H1 (cell line): ENCODE results near the gene SPACDR. TPM values are rescaled to one million over a fixed set of nuclear protein-coding genes. Genes with fewer than 3 reads are reported as not detected.

Experiments
- CTCF ChIA-PET: fragments of 300-600 bp; sonication (Branson Sonifier 250); formaldehyde crosslinking; loops from one replicate; lab custom pipeline; 2021; ENCODE audit not compliant: partially characterized antibody; lab: Charles Lee
- POLR2A ChIA-PET: fragments of 300-600 bp; sonication (Branson Sonifier 250); formaldehyde crosslinking; loops from one replicate; lab custom pipeline; 2021; ENCODE audit warnings: inconsistent platforms; ENCODE audit not compliant: partially characterized antibody; lab: Charles Lee
- DNase-seq, 2 experiments: peaks; one replicate each; pipeline versions ENCODE4 v3.0.0 to v3.0.0-alpha.2; 2010 to 2022; ENCODE audit warnings: low spot score in 2 of 2, low read depth in 1 of 2, mixed read lengths in 1 of 2
- FAIRE-seq: peaks from 2 replicates; lab custom pipeline; 2011; peaks lifted over from hg19 to GRCh38; lab: Jason Lieb, UNC
- H2AFZ ChIP-seq: 2 replicates; pipeline ENCODE4 v1.8.1; 2012; ENCODE audit warnings: low read length, inconsistent platforms
- H2AK5ac ChIP-seq: 2 replicates; pipeline ENCODE4 v1.6.1; 2013; ENCODE audit warnings: low read depth, low read length
- H2BK120ac ChIP-seq: replicated peaks from 2 replicates; pipeline ENCODE3; 2013; ENCODE audit warnings: low read depth, low read length, inconsistent platforms
- H2BK12ac ChIP-seq: 2 replicates; pipeline ENCODE4 v1.6.1; 2013; ENCODE audit warnings: low read depth, low read length
- H2BK15ac ChIP-seq: 2 replicates; pipeline ENCODE4 v1.6.1; 2013; ENCODE audit warnings: low read length
- H2BK20ac ChIP-seq: 2 replicates; pipeline ENCODE4 v1.6.1; 2013; ENCODE audit warnings: low read length
- H2BK5ac ChIP-seq: 2 replicates; pipeline ENCODE4 v1.6.1; 2013; ENCODE audit warnings: low read depth, low read length
- H3K14ac ChIP-seq: 2 replicates; pipeline ENCODE4 v1.6.1; 2013; ENCODE audit warnings: inconsistent platforms; ENCODE audit not compliant: insufficient read length
- H3K18ac ChIP-seq: 2 replicates; pipeline ENCODE4 v1.6.1; 2013; ENCODE audit warnings: low read length; ENCODE audit errors: extremely low read depth
- H3K23ac ChIP-seq: 2 replicates; pipeline ENCODE4 v1.6.1; 2013; ENCODE audit warnings: inconsistent platforms; ENCODE audit not compliant: insufficient read length
- H3K23me2 ChIP-seq: 2 replicates; pipeline ENCODE4 v1.6.1; 2013; ENCODE audit warnings: low read depth, low read length
- H3K27ac ChIP-seq: 2 replicates; pipeline ENCODE4 v1.6.1; 2011; ENCODE audit warnings: low read depth, low read length, inconsistent platforms
- H3K27me3 ChIP-seq, 4 experiments: replicated peaks in 1 of 4; 1 replicate in 1 of 4; 2 replicates in 3 of 4; pipeline versions ENCODE4 v1.6.1 to v1.8.1; 2011 to 2013; ENCODE audit warnings: low read length in 3 of 4, mild to moderate bottlenecking in 3 of 4, inconsistent platforms in 2 of 4, mixed read lengths in 2 of 4, moderate library complexity in 1 of 4; ENCODE audit not compliant: control insufficient read depth in 3 of 4, insufficient read depth in 3 of 4; ENCODE audit errors: extremely low read depth in 1 of 4
- H3K36me3 ChIP-seq, 4 experiments: 2 replicates each; pipeline versions ENCODE4 v1.6.1 to v1.8.1; 2011 to 2013; ENCODE audit warnings: mild to moderate bottlenecking in 4 of 4, low read length in 3 of 4, moderate library complexity in 2 of 4, control low read depth in 1 of 4, inconsistent platforms in 1 of 4; ENCODE audit not compliant: insufficient read depth in 4 of 4, control insufficient read depth in 2 of 4
- H3K4ac ChIP-seq: replicated peaks from 2 replicates; pipeline ENCODE3; 2013; ENCODE audit warnings: low read length, low read depth, mixed read lengths, inconsistent platforms; ENCODE audit not compliant: insufficient read length
- H3K4me1 ChIP-seq, 4 experiments: replicated peaks in 1 of 4; 1 replicate in 1 of 4; 2 replicates in 3 of 4; pipeline versions ENCODE4 v1.6.1 to v1.8.1; 2011 to 2013; ENCODE audit warnings: low read length in 3 of 4, inconsistent platforms in 2 of 4, mixed read lengths in 1 of 4; ENCODE audit not compliant: insufficient read depth in 4 of 4, control insufficient read depth in 3 of 4
- H3K4me2 ChIP-seq, 2 experiments: 2 replicates each; pipeline versions ENCODE4 v1.6.1 to v1.8.1; 2011 to 2013; ENCODE audit warnings: low read depth in 2 of 2, low read length in 2 of 2, control low read depth in 1 of 2, inconsistent platforms in 1 of 2, mild to moderate bottlenecking in 1 of 2; ENCODE audit not compliant: insufficient read depth in 1 of 2
- H3K4me3 ChIP-seq, 4 experiments: fragments of 200-600, 300-600 bp in 1 of 4; sonication (generic), shearing (Covaris generic), sonication (Bioruptor Twin) in 1 of 4; 2 replicates each; pipeline versions ENCODE4 v1.5.1 to v1.8.1; 2011 to 2016; ENCODE audit warnings: low read length in 4 of 4, low read depth in 3 of 4, control low read depth in 2 of 4, inconsistent platforms in 2 of 4, mild to moderate bottlenecking in 2 of 4, mixed read lengths in 1 of 4, moderate library complexity in 1 of 4; ENCODE audit not compliant: insufficient read depth in 2 of 4; ENCODE audit errors: extremely low read depth in 1 of 4
- H3K56ac ChIP-seq: replicated peaks from 2 replicates; pipeline ENCODE3; 2013; ENCODE audit warnings: low read depth, mild to moderate bottlenecking, mixed read lengths, low read length, inconsistent platforms; ENCODE audit not compliant: insufficient read length
- H3K79me1 ChIP-seq: 2 replicates; pipeline ENCODE4 v1.6.1; 2013; ENCODE audit warnings: low read depth, low read length, control low read depth
- H3K79me2 ChIP-seq, 2 experiments: 2 replicates each; pipeline versions ENCODE4 v1.6.1 to v1.8.1; 2012 to 2013; ENCODE audit warnings: low read length in 2 of 2, mild to moderate bottlenecking in 2 of 2, inconsistent platforms in 1 of 2; ENCODE audit not compliant: insufficient read depth in 2 of 2, control insufficient read depth in 1 of 2
- H3K9ac ChIP-seq, 4 experiments: replicated peaks in 1 of 4; 1 replicate in 1 of 4; 2 replicates in 3 of 4; pipeline versions ENCODE4 v1.6.1 to v1.8.1; 2011 to 2013; ENCODE audit warnings: low read depth in 3 of 4, low read length in 3 of 4, control low read depth in 2 of 4, mild to moderate bottlenecking in 2 of 4, moderate library complexity in 2 of 4, inconsistent platforms in 1 of 4; ENCODE audit errors: extremely low read depth in 1 of 4
- H3K9me3 ChIP-seq, 2 experiments: 2 replicates each; pipeline versions ENCODE4 v1.6.1 to v1.8.1; 2012 to 2013; ENCODE audit warnings: mild to moderate bottlenecking in 2 of 2, moderate library complexity in 2 of 2, control low read depth in 1 of 2, inconsistent platforms in 1 of 2, low read depth in 1 of 2, low read length in 1 of 2, mixed read lengths in 1 of 2; ENCODE audit not compliant: insufficient read depth in 2 of 2
- H4K20me1 ChIP-seq, 2 experiments: replicated peaks in 1 of 2; 2 replicates each; pipeline versions ENCODE3 to v1.8.1; 2011 to 2013; ENCODE audit warnings: inconsistent platforms in 2 of 2, low read length in 2 of 2, mild to moderate bottlenecking in 1 of 2; ENCODE audit not compliant: insufficient read depth in 2 of 2, control insufficient read depth in 1 of 2
- H4K5ac ChIP-seq: 2 replicates; pipeline ENCODE4 v1.6.1; 2013; ENCODE audit warnings: low read length, low read depth, mixed read lengths, inconsistent platforms; ENCODE audit not compliant: insufficient read length
- H4K8ac ChIP-seq: 2 replicates; pipeline ENCODE4 v1.8.0; 2013; ENCODE audit warnings: mild to moderate bottlenecking, moderate library complexity, low read length, inconsistent platforms; ENCODE audit not compliant: insufficient read depth; ENCODE audit errors: extremely low read depth
- H4K91ac ChIP-seq: replicated peaks from 2 replicates; pipeline ENCODE3; 2013; ENCODE audit warnings: low read length, mixed read lengths, inconsistent platforms; ENCODE audit not compliant: insufficient read length
- ASH2L ChIP-seq: fragments of 200-600, 300-600 bp; sonication (generic); IDR thresholded peaks from one replicate; pipeline ENCODE4 v1.7.1; 2017; ENCODE audit warnings: low read length
- BCL11A ChIP-seq, 2 experiments: IDR thresholded peaks; one replicate each; pipeline ENCODE4 v1.6.1; 2011; ENCODE audit warnings: low read depth in 2 of 2, low read length in 2 of 2, mild to moderate bottlenecking in 2 of 2
- CEBPB ChIP-seq: IDR thresholded peaks from 2 replicates; pipeline ENCODE4 v1.6.1; 2012; ENCODE audit warnings: low read depth, low read length
- EZH2 ChIP-seq: fragments of 200-600 bp; sonication (generic); IDR thresholded peaks from 2 replicates; pipeline ENCODE4 v1.7.1; 2012; ENCODE audit warnings: low read depth, mild to moderate bottlenecking, moderate library complexity, low read length, inconsistent platforms; ENCODE audit not compliant: severe bottlenecking
- HDAC2 ChIP-seq, 2 experiments: fragments of 300-600 bp in 1 of 2; sonication (generic) in 1 of 2; IDR thresholded peaks; 2 replicates each; pipeline ENCODE4 v1.6.1; 2011 to 2012; ENCODE audit warnings: low read depth in 2 of 2, low read length in 2 of 2, mild to moderate bottlenecking in 2 of 2, moderate library complexity in 2 of 2, borderline replicate concordance in 1 of 2, inconsistent platforms in 1 of 2
- HDAC6 ChIP-seq: IDR thresholded peaks from one replicate; pipeline ENCODE4 v1.7.1; 2012; ENCODE audit warnings: low read depth, mild to moderate bottlenecking, inconsistent platforms, low read length, moderate library complexity
- KDM5A ChIP-seq: fragments of 200-600 bp; IDR thresholded peaks from 2 replicates; pipeline ENCODE4 v1.7.1; 2012; ENCODE audit warnings: mild to moderate bottlenecking, low read length, inconsistent platforms, mixed read lengths
- MAX ChIP-seq: IDR thresholded peaks from 2 replicates; pipeline ENCODE4 v1.6.1; 2012; ENCODE audit warnings: inconsistent platforms
- POU5F1 ChIP-seq: IDR thresholded peaks from 2 replicates; pipeline ENCODE4 v1.6.1; 2011; ENCODE audit warnings: low read depth, mild to moderate bottlenecking, low read length, moderate library complexity
- SIX5 ChIP-seq: IDR thresholded peaks from 2 replicates; pipeline ENCODE4 v1.6.1; 2011; ENCODE audit warnings: mild to moderate bottlenecking, low read depth, low read length
- SUZ12 ChIP-seq: fragments of 200-600 bp; sonication (generic); IDR thresholded peaks from 2 replicates; pipeline ENCODE4 v1.6.1; 2012; ENCODE audit warnings: mild to moderate bottlenecking, inconsistent platforms, low read length, moderate library complexity, mixed read lengths
- TAF1 ChIP-seq: IDR thresholded peaks from 2 replicates; pipeline ENCODE4 v1.6.1; 2011; ENCODE audit warnings: mild to moderate bottlenecking, low read depth, low read length
- TCF12 ChIP-seq: IDR thresholded peaks from 2 replicates; pipeline ENCODE4 v1.6.1; 2011; ENCODE audit warnings: low read depth, mild to moderate bottlenecking, low read length
- WGBS, 2 experiments: shearing (Covaris generic) in 1 of 2; methylation state at CpG; one replicate each; pipeline versions ENCODE4 v1.1.6 to v1.1.7; 2013 to 2015; ENCODE audit warnings: low lambda C conversion rate in 2 of 2, mixed read lengths in 2 of 2, inconsistent platforms in 1 of 2, low coverage in 1 of 2, missing lambda C conversion rate in 1 of 2; ENCODE audit not compliant: insufficient replicate concordance in 2 of 2, insufficient coverage in 1 of 2, insufficient read length in 1 of 2; ENCODE audit errors: extremely low coverage in 1 of 2, missing lambda C conversion rate in 1 of 2; 5-methylcytosine and 5-hydroxymethylcytosine counted together
- polyA plus RNA-seq, 7 experiments: library from polyadenylated mRNA; depleted of rRNA in 3 of 7; stranded (reverse) in 5 of 7; unstranded in 2 of 7; fragments of >200 nt in 5 of 7; fragments of 200-250 nt in 2 of 7; gene quantifications; 1 replicate in 5 of 7; 2 replicates in 1 of 7; 4 replicates in 1 of 7; pipeline versions ENCODE4 v1.2.1 to v1.2.3, GENCODE V29; 2011 to 2013; ENCODE audit warnings: missing spikeins in 2 of 7, mixed read lengths in 2 of 7
- total RNA-seq: library from RNA; stranded (reverse); fragmentation: NEBNext Ultra II Directional; extraction: Animal tissue kit (Norgen Biotek cat#: 25700); gene quantifications from 2 replicates; pipeline ENCODE4 v1.2.1, GENCODE V29; 2021

SPACDR gene
- total and polyA plus RNA-seq, 2 of the 8 experiments (the other 6 are each of a cell fraction or from before 2014, with no cell fraction given): 0.26 TPM; not detected in 1

- no peak overlapping the region for H3K23ac ChIP-seq
- CTCF ChIA-PET: interaction anchor here (1.4 to 11.3 kb wide), 4 partner anchors 7 to 86 kb away, joined by 4 to 152 read pairs (median 6); partner anchors contain the start of gene SPACDR
- POLR2A ChIA-PET: interaction anchor here (1.2 kb wide), 2 partner anchors 12 to 112 kb away, joined by 3 to 4 read pairs; no protein-coding TSS in a partner anchor
- TF ChIP-seq SUZ12: no peak
- TF ChIP-seq HDAC2 (IDR thresholded peaks at IDR 0.05; ENCODE audit: borderline replicate concordance in 1 of 2, low read depth in 2 of 2, low read length in 2 of 2): no peak
- no peak for TF ChIP-seq POU5F1
- no peak for TF ChIP-seq CEBPB
- TF ChIP-seq TCF12: no peak
- no peak for TF ChIP-seq SIX5
- TF ChIP-seq HDAC6: no peak
- TF ChIP-seq KDM5A: no peak
- TF ChIP-seq ASH2L: no peak
- TF ChIP-seq TAF1: no peak
- no peak for TF ChIP-seq MAX
- TF ChIP-seq BCL11A (IDR thresholded peaks at IDR 0.05; ENCODE audit: low read depth in 2 of 2, low read length in 2 of 2): no peak
- no peak for TF ChIP-seq EZH2
These were observed 8.9 kb upstream of the SPACDR start for GRCh38 chr7:100472854-100473499.

More at GRCh38 chr7:100472854-100473499, 8.9 kb upstream of the SPACDR start:
- no peak overlapping the region for H2BK5ac ChIP-seq
- no peak overlapping the region; the same call in 1 of the 2 replicates for H3K18ac ChIP-seq
- peaks cover 0 to 3% (median 0%) of the 10 kb centered on the region in 4 experiments; a peak in 1 of 8 replicates for H3K36me3 ChIP-seq
- no peaks in the 10 kb centered on the region; the same call in 1 of the 2 replicates for H3K79me1 ChIP-seq
- H4K91ac ChIP-seq: no peak overlapping the region
- H3K56ac ChIP-seq: no peak overlapping the region
- no peak overlapping the region for H3K4ac ChIP-seq
- H2BK12ac ChIP-seq: no peak overlapping the region
- 85% methylated on average over 14 of the region's 14 CpGs; no CpG with 5 or more reads in 1 of the 2 experiments for WGBS, 2 experiments
- H3K9ac ChIP-seq: no peak overlapping the region
- H3K79me2 ChIP-seq: no peaks in the 10 kb centered on the region
- H3K27ac ChIP-seq: no peak overlapping the region
- no peak overlapping the region for H2BK20ac ChIP-seq
- DNase-seq (no peak), FAIRE-seq (no peak)
- H3K4me1 ChIP-seq: peaks cover 0 to 23% (median 9%) of the 10 kb centered on the region in 4 experiments; a peak in 6 of 7 replicates
- H2BK15ac ChIP-seq: no peak overlapping the region
- H4K20me1 ChIP-seq: no peaks in the 10 kb centered on the region
- H3K9me3 ChIP-seq: no peaks in the 10 kb centered on the region
- H4K5ac ChIP-seq: no peak overlapping the region
- H3K4me2 ChIP-seq: no peak overlapping the region
- no peak overlapping the region for H3K14ac ChIP-seq
- H3K27me3 ChIP-seq: no peaks in the 10 kb centered on the region
- no peak overlapping the region; the same call in 1 of the 2 replicates for H4K8ac ChIP-seq
- no peak overlapping the region for H2AK5ac ChIP-seq
- no peak overlapping the region for H3K4me3 ChIP-seq
- no peak overlapping the region for H2BK120ac ChIP-seq
- no peak overlapping the region for H2AFZ ChIP-seq
- no peaks in the 10 kb centered on the region; the same call in 1 of the 2 replicates for H3K23me2 ChIP-seq
